HCT116 (cell line): Measurements from ENCODE around the gene ZNF324B. TPM values are rescaled to one million over a fixed set of nuclear protein-coding genes. Genes with fewer than 3 reads are reported as not detected.
A peak's percentile ranks its signal among the peaks of the same experiment; 100 is the strongest.

ENCODE experiments used
- ATAC-seq: fragments of 200-7000 bp; cut with Tn5 transposase; 2 replicates; pipeline ENCODE4 v1.9.1; 2020; ENCODE audit warnings: mild to moderate bottlenecking, moderate library complexity
- BruUV-seq: library from RNA; stranded (reverse); fragments of 400-500 nt; replicated peaks from 2 replicates; lab custom pipeline; 2021; lab: Mats Ljungman, UMichigan
- CTCF ChIA-PET: fragments of 300-600 bp; sonication (Branson Sonifier 250); formaldehyde crosslinking; loops from one replicate; lab custom pipeline; 2021; ENCODE audit warnings: antibody characterized with exemption; lab: Charles Lee
- POLR2A ChIA-PET: fragments of 300-600, 350-600 bp; sonication (Branson Sonifier 250); formaldehyde crosslinking; loops from one replicate; lab custom pipeline; 2021; ENCODE audit warnings: antibody characterized with exemption; lab: Charles Lee
- RAD21 ChIA-PET, 2 experiments: fragments of 300-600 bp; sonication (Branson Sonifier 250); formaldehyde crosslinking; loops; one replicate each; lab custom pipeline; 2023; ENCODE audit warnings: low total read pairs in 2 of 2; ENCODE audit not compliant: uncharacterized antibody in 2 of 2, unreplicated experiment in 2 of 2, low non-redundant PET in 1 of 2; lab: Charles Lee
- DNase-seq: peaks from one replicate; pipeline ENCODE4 v3.0.0-alpha.2; 2010; ENCODE audit warnings: low read depth, low spot score
- H2AFZ ChIP-seq: fragments of 200-600 bp; shearing (Covaris generic), sonication (generic); 2 replicates; pipeline ENCODE4 v1.6.1; 2017; ENCODE audit warnings: low read depth, mixed run types, mixed read lengths, antibody characterized with exemption, low read length; ENCODE audit not compliant: poor library complexity, severe bottlenecking
- H3K27ac ChIP-seq: 2 replicates; pipeline ENCODE4 v1.5.1; 2012; ENCODE audit warnings: low read depth, low read length
- H3K27me3 ChIP-seq: fragments of 200-600 bp; sonication (generic); 2 replicates; pipeline ENCODE4 v1.6.1; 2016; ENCODE audit warnings: mixed run types, low read length, mixed read lengths; ENCODE audit not compliant: insufficient read depth
- H3K36me3 ChIP-seq, 2 experiments: fragments of 200-500 bp in 1 of 2; fragments of 200-600 bp in 1 of 2; sonication (Bioruptor generic) in 1 of 2; sonication (generic) in 1 of 2; 2 replicates each; pipeline versions ENCODE4 v1.5.1 to v1.6.1; 2014 to 2016; ENCODE audit warnings: low read length in 2 of 2, inconsistent platforms in 1 of 2, mixed read lengths in 1 of 2, mixed run types in 1 of 2; ENCODE audit not compliant: insufficient read depth in 2 of 2, control insufficient read depth in 1 of 2
- H3K4me1 ChIP-seq, 2 experiments: fragments of 200-600 bp in 1 of 2; sonication (generic) in 1 of 2; 2 replicates each; pipeline versions ENCODE4 v1.5.1 to v1.6.1; 2012 to 2017; ENCODE audit warnings: low read length in 2 of 2, inconsistent platforms in 1 of 2, mild to moderate bottlenecking in 1 of 2, mixed read lengths in 1 of 2, mixed run types in 1 of 2, moderate library complexity in 1 of 2; ENCODE audit not compliant: insufficient read depth in 2 of 2, control insufficient read depth in 1 of 2
- H3K4me2 ChIP-seq: fragments of 200-600 bp; sonication (generic); 2 replicates; pipeline ENCODE4 v1.6.1; 2017; ENCODE audit warnings: mixed run types, low read length, mixed read lengths
- H3K4me3 ChIP-seq, 2 experiments: fragments of 200-600 bp in 1 of 2; sonication (generic) in 1 of 2; replicated peaks in 1 of 2; 2 replicates each; pipeline ENCODE4 v1.5.1; 2011 to 2016; ENCODE audit warnings: low read length in 2 of 2, control low read depth in 1 of 2, low read depth in 1 of 2, mild to moderate bottlenecking in 1 of 2, mixed read lengths in 1 of 2, mixed run types in 1 of 2
- H3K79me2 ChIP-seq: fragments of 200-600 bp; sonication (generic); 2 replicates; pipeline ENCODE4 v1.6.1; 2017; ENCODE audit warnings: mild to moderate bottlenecking, mixed run types, low read length, moderate library complexity, mixed read lengths; ENCODE audit not compliant: insufficient read depth
- H3K9ac ChIP-seq: fragments of 200-600 bp; sonication (generic); 2 replicates; pipeline ENCODE4 v1.6.1; 2016; ENCODE audit warnings: low read length, mixed read lengths
- H3K9me2 ChIP-seq: fragments of 200-600 bp; sonication (generic), shearing (Covaris generic); 2 replicates; pipeline ENCODE4 v1.6.1; 2017; ENCODE audit warnings: mixed run types, mild to moderate bottlenecking, moderate library complexity; ENCODE audit not compliant: insufficient read depth
- H3K9me3 ChIP-seq, 2 experiments: fragments of 200-500 bp in 1 of 2; fragments of 200-600 bp in 1 of 2; sonication (Bioruptor generic) in 1 of 2; sonication (generic) in 1 of 2; 2 replicates each; pipeline ENCODE4 v1.6.1; 2014 to 2017; ENCODE audit warnings: low read length in 2 of 2, mixed read lengths in 2 of 2, inconsistent platforms in 1 of 2, low read depth in 1 of 2, mild to moderate bottlenecking in 1 of 2, mixed run types in 1 of 2, moderate library complexity in 1 of 2; ENCODE audit not compliant: control insufficient read depth in 1 of 2, insufficient read depth in 1 of 2
- H4K20me1 ChIP-seq: fragments of 200-600 bp; sonication (generic), shearing (Covaris generic); 2 replicates; pipeline ENCODE4 v1.6.1; 2017; ENCODE audit warnings: mixed run types, mild to moderate bottlenecking, moderate library complexity; ENCODE audit not compliant: insufficient read depth
- CBX3 ChIP-seq: IDR thresholded peaks from 2 replicates; pipeline ENCODE4 v1.6.1; 2012; ENCODE audit warnings: low read depth
- EZH2 ChIP-seq: fragments of 200-600 bp; sonication (generic); IDR thresholded peaks from 2 replicates; pipeline ENCODE4 v1.6.1; 2017; ENCODE audit warnings: antibody characterized with exemption, mixed run types
- FOSL1 ChIP-seq: IDR thresholded peaks from 2 replicates; pipeline ENCODE4 v1.6.1; 2012; ENCODE audit warnings: low read depth
- MAX ChIP-seq: IDR thresholded peaks from 2 replicates; pipeline ENCODE4 v1.6.1; 2012
- POLR2A ChIP-seq: IDR thresholded peaks from 2 replicates; pipeline ENCODE4 v1.7.0; 2011; ENCODE audit warnings: borderline replicate concordance; ENCODE audit not compliant: insufficient read depth, insufficient read length; ENCODE audit errors: extremely low read depth
- SIN3A ChIP-seq: IDR thresholded peaks from 2 replicates; pipeline ENCODE4 v1.6.1; 2012; ENCODE audit warnings: low read depth
- SP1 ChIP-seq: IDR thresholded peaks from 2 replicates; pipeline ENCODE4 v1.6.1; 2012; ENCODE audit warnings: low read depth
- YY1 ChIP-seq: IDR thresholded peaks from 2 replicates; pipeline ENCODE4 v1.6.1; 2011; ENCODE audit warnings: low read length, low read depth, moderate library complexity, mild to moderate bottlenecking; ENCODE audit not compliant: insufficient replicate concordance; ENCODE audit errors: extremely low read depth
- ZFX ChIP-seq: fragments of 450-650 bp; IDR thresholded peaks from 2 replicates; pipeline ENCODE4 v1.6.1; 2017
- intact Hi-C: fragments of 100-400 bp; cut with micrococcal nuclease; formaldehyde crosslinking; loops from 2 replicates; pipeline ENCODE4 v1.10.0; 2022
- total RNA-seq: library from RNA; stranded (reverse); gene quantifications from one replicate; pipeline ENCODE4 v1.2.1, GENCODE V29; 2021; ENCODE audit not compliant: unreplicated experiment
- TF ChIP-seq, protein P1 (sequence below): IDR thresholded peaks from 2 replicates; pipeline ENCODE4 v1.6.1; 2011; ENCODE audit warnings: mild to moderate bottlenecking, low read length, moderate library complexity; ENCODE audit not compliant: insufficient replicate concordance; ENCODE audit errors: extremely low read depth
- TF ChIP-seq, protein P2 (sequence below), 3 experiments: fragments of 200-600 bp in 1 of 3; sonication (generic) in 1 of 3; IDR thresholded peaks in 2 of 3; conservative IDR thresholded peaks in 1 of 3; 2 replicates each; pipeline ENCODE4 v1.5.1; 2012 to 2017; ENCODE audit warnings: low read depth in 2 of 3, low read length in 2 of 3, antibody characterized with exemption in 1 of 3, borderline replicate concordance in 1 of 3, control low read depth in 1 of 3, mild to moderate bottlenecking in 1 of 3, mixed read lengths in 1 of 3, mixed run types in 1 of 3, moderate library complexity in 1 of 3; ENCODE audit not compliant: insufficient read depth in 1 of 3

Gene ZNF324B
- total RNA-seq, 1 experiment from 2014 or later = 9.4 TPM

DNA sequence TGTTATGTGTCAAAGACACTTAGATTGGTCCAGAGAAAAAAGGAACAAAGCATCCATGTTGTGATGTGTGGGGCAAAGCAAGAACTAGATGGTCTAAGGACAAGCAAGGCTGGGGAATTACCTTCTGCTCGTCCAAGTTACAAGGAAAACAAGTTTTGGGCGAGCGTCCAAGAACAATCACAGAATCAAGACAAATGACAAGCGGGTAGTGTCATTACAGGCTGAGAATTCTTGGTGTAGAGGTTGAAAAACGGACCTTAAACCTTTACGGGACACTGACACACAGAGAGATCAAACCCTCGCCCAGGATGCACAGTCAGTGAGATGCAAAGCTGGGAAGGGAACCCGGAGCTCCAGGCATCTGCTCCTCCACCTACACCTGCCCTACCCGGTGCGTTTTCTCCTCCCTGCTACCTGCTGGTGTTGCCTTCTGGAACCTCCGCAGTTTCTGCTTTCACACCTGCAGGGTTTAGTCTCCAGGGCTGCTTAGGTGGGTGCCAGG is 515 bp upstream of the ZNF324B start:
- peak overlapping the region; percentile 62 to 73 for H3K4me3 ChIP-seq
- ChIA-PET RAD21 (no interaction called here), CTCF (no interaction called here), POLR2A (interaction anchor here (0.8 kb wide), 1 partner anchor 42 kb away, joined by 4 read pairs; the partner anchor contains the start of gene ZNF584)
- BruUV-seq = no TSS peak
- H3K27ac ChIP-seq = no peak overlapping the region
- peak overlapping the region; percentile 81 for H3K9ac ChIP-seq
- H3K9me3 ChIP-seq = peaks cover 6 to 11% of the 10 kb centered on the region in 2 experiments; a peak in 2 of 4 replicates
- peak; percentile 51 for ATAC-seq
- TF ChIP-seq CBX3 = no peak
- TF ChIP-seq SIN3A = no peak
- TF ChIP-seq YY1 = no peak
- TF ChIP-seq POLR2A = no peak
- intact Hi-C loops = loop anchor here (5.0 kb wide), 1 partner anchor 44 kb away; the partner anchor contains the start of gene ZNF584
- peaks cover 6 to 10% of the 10 kb centered on the region in 2 experiments; a peak in 2 of 4 replicates for H3K4me1 ChIP-seq
- H3K79me2 ChIP-seq = no peaks in the 10 kb centered on the region
- no peaks in the 10 kb centered on the region; a peak in 2 of 4 replicates for H3K36me3 ChIP-seq
- H3K27me3 ChIP-seq = no peaks in the 10 kb centered on the region
- peak overlapping the region; percentile 83 for H3K4me2 ChIP-seq
- no peak for DNase-seq
- no peaks in the 10 kb centered on the region for H3K9me2 ChIP-seq
- H2AFZ ChIP-seq = no peak overlapping the region
- no peaks in the 10 kb centered on the region for H4K20me1 ChIP-seq

DNA sequence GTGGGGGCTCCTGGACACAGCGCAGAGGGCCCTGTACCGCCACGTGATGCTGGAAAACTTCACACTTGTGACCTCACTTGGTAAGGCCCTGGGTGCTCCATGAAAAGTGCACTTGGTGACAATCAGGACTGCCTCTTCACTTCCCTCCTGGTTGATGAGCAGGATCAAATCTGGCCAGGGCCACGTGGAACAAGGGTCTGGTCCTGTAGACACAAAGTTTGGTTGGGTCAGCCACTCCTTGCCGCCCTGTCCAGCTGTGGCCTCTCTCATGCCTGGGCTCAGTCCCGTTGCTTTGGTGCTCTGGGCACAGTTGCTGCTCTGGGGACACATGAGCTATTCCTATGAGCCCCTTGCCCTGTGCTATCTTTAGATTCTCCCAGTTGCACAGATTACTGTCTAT is 2.3 kb downstream of the ZNF324B start:
- POLR2A ChIA-PET = no interaction called here
- Histone ChIP-seq H3K9me2 (no peaks in the 10 kb centered on the region), H3K9ac (no peak overlapping the region), H3K36me3 (peaks cover 0 to 4% of the 10 kb centered on the region in 2 experiments; a peak in 2 of 4 replicates), H3K9me3 (peaks cover 6 to 11% of the 10 kb centered on the region in 2 experiments; a peak in 2 of 4 replicates), H3K27me3 (no peaks in the 10 kb centered on the region), H4K20me1 (no peaks in the 10 kb centered on the region), H3K4me2 (no peak overlapping the region), H3K27ac (no peak overlapping the region), H2AFZ (no peak overlapping the region), H3K4me3 (no peak overlapping the region), H3K79me2 (no peaks in the 10 kb centered on the region), H3K4me1 (peaks cover 6 to 10% of the 10 kb centered on the region in 2 experiments; a peak in 2 of 4 replicates)
- CTCF ChIA-PET = no interaction called here
- no TSS peak for BruUV-seq
- no peak for ATAC-seq
- intact Hi-C loops = loop anchor here (5.0 kb wide), 1 partner anchor 46 kb away; the partner anchor contains the start of gene ZNF584
- no peak for DNase-seq
- RAD21 ChIA-PET = no interaction called here
- no peak for TF ChIP-seq YY1
- TF ChIP-seq, protein P1, sequence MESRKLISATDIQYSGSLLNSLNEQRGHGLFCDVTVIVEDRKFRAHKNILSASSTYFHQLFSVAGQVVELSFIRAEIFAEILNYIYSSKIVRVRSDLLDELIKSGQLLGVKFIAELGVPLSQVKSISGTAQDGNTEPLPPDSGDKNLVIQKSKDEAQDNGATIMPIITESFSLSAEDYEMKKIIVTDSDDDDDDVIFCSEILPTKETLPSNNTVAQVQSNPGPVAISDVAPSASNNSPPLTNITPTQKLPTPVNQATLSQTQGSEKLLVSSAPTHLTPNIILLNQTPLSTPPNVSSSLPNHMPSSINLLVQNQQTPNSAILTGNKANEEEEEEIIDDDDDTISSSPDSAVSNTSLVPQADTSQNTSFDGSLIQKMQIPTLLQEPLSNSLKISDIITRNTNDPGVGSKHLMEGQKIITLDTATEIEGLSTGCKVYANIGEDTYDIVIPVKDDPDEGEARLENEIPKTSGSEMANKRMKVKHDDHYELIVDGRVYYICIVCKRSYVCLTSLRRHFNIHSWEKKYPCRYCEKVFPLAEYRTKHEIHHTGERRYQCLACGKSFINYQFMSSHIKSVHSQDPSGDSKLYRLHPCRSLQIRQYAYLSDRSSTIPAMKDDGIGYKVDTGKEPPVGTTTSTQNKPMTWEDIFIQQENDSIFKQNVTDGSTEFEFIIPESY = no peak
- no peak for TF ChIP-seq SP1
- no peak for TF ChIP-seq ZFX
- TF ChIP-seq POLR2A = no peak
- TF ChIP-seq EZH2 = no peak
- TF ChIP-seq, protein P2, sequence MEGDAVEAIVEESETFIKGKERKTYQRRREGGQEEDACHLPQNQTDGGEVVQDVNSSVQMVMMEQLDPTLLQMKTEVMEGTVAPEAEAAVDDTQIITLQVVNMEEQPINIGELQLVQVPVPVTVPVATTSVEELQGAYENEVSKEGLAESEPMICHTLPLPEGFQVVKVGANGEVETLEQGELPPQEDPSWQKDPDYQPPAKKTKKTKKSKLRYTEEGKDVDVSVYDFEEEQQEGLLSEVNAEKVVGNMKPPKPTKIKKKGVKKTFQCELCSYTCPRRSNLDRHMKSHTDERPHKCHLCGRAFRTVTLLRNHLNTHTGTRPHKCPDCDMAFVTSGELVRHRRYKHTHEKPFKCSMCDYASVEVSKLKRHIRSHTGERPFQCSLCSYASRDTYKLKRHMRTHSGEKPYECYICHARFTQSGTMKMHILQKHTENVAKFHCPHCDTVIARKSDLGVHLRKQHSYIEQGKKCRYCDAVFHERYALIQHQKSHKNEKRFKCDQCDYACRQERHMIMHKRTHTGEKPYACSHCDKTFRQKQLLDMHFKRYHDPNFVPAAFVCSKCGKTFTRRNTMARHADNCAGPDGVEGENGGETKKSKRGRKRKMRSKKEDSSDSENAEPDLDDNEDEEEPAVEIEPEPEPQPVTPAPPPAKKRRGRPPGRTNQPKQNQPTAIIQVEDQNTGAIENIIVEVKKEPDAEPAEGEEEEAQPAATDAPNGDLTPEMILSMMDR (IDR thresholded peaks at IDR 0.05 in 2 of 3, conservative IDR thresholded peaks at IDR 0.05 in 1 of 3; ENCODE audit: borderline replicate concordance in 1 of 3, insufficient read depth in 1 of 3, low read depth in 2 of 3, low read length in 2 of 3) = no peak
- no peak for TF ChIP-seq CBX3
- no peak for TF ChIP-seq FOSL1
- TF ChIP-seq MAX = no peak
